Stomach (tissue), 9 donors: ENCODE measurements around the gene EGFL8. TPM values are rescaled to one million over a fixed set of nuclear protein-coding genes. Genes with fewer than 3 reads are reported as not detected.
A peak's percentile ranks its signal among the peaks of the same experiment; 100 is the strongest.

Experiments
- DNase-seq, 2 donors: peaks; one replicate each; pipeline versions ENCODE4 v3.0.0 to v3.0.0-alpha.2; 2013 to 2019
- H3K27ac ChIP-seq, 5 donors: fragments of 200-600 bp in 4 of 5; sonication (generic) in 4 of 5; one replicate each; pipeline ENCODE4 v1.5.1; 2013 to 2019; ENCODE audit warnings: mild to moderate bottlenecking in 1 of 5, moderate library complexity in 1 of 5
- H3K27me3 ChIP-seq, 3 donors: fragments of 200-600 bp; sonication (generic); one replicate each; pipeline ENCODE4 v1.5.1; 2017 to 2019; ENCODE audit warnings: mixed run types in 1 of 3
- H3K36me3 ChIP-seq, 4 donors: fragments of 200-600 bp; sonication (generic); 1 replicate in 3 of 4; 2 replicates in 1 of 4; pipeline ENCODE4 v1.5.1; 2016 to 2019
- H3K4me1 ChIP-seq, 4 donors: fragments of 200-600 bp; sonication (generic); one replicate each; pipeline ENCODE4 v1.5.1; 2016 to 2019
- H3K4me3 ChIP-seq, 4 donors: fragments of 200-600 bp; sonication (generic) in 3 of 4; one replicate each; pipeline ENCODE4 v1.5.1; 2016 to 2019; ENCODE audit warnings: mild to moderate bottlenecking in 1 of 4
- H3K9me3 ChIP-seq, 4 donors: fragments of 200-600 bp; sonication (generic); one replicate each; pipeline ENCODE4 v1.5.1; 2016 to 2019
- EP300 ChIP-seq: sonication (generic); formaldehyde crosslinking; IDR thresholded peaks from one replicate; pipeline ENCODE4 v1.6.1; 2017; ENCODE audit warnings: antibody characterized with exemption
- POLR2A ChIP-seq, 4 donors: fragments of 450-650 bp; IDR thresholded peaks; one replicate each; pipeline ENCODE4 v1.6.1; 2016; ENCODE audit warnings: antibody characterized with exemption in 4 of 4, control low read depth in 2 of 4, mild to moderate bottlenecking in 1 of 4, moderate library complexity in 1 of 4
- POLR2AphosphoS5 ChIP-seq, 3 donors: sonication (generic); formaldehyde crosslinking; IDR thresholded peaks; one replicate each; pipeline ENCODE4 v1.6.1; 2016; ENCODE audit warnings: antibody characterized with exemption in 3 of 3
- WGBS, 5 donors: extraction: QIAGEN DNeasy Blood & Tissue Kit in 3 of 5; methylation state at CpG; one replicate each; pipeline versions ENCODE4 v1.1.5 to v1.1.7; 2013 to 2018; 5-methylcytosine and 5-hydroxymethylcytosine counted together
- intact Hi-C: fragments of 100-400 bp; cut with DNase I; formaldehyde crosslinking; loops from one replicate; pipeline ENCODE4 v1.15.1; 2023; ENCODE audit warnings: low total_unique reads
- polyA plus RNA-seq, 3 donors: library from polyadenylated mRNA; stranded (reverse); fragments of 200-250 nt; gene quantifications; one replicate each; pipeline ENCODE4 v1.2.3, GENCODE V29; 2013
- total RNA-seq, 5 donors: library from RNA; depleted of rRNA; stranded (reverse); fragments of >200 nt; gene quantifications; one replicate each; pipeline versions ENCODE4 v1.1.0 to v1.2.3, GENCODE V29; 2014 to 2016
- TF ChIP-seq, protein P1 (sequence below), 7 experiments: fragments of 450-650 bp in 4 of 7; fragments of 200-600 bp in 3 of 7; sonication (generic) in 3 of 7; IDR thresholded peaks; one replicate each; pipeline ENCODE4 v1.5.1; 2016 to 2019; ENCODE audit warnings: antibody characterized with exemption in 7 of 7, control low read depth in 2 of 7, mild to moderate bottlenecking in 1 of 7
- donor health status: healthy with polysubstance abuse.
- donor health status: Bipolar disorder and iron deficiency.
- donor health status: healthy.

EGFL8 gene
- total and polyA plus RNA-seq, 8 donors: 0.87 to 224 (median 15.6) TPM

DNA sequence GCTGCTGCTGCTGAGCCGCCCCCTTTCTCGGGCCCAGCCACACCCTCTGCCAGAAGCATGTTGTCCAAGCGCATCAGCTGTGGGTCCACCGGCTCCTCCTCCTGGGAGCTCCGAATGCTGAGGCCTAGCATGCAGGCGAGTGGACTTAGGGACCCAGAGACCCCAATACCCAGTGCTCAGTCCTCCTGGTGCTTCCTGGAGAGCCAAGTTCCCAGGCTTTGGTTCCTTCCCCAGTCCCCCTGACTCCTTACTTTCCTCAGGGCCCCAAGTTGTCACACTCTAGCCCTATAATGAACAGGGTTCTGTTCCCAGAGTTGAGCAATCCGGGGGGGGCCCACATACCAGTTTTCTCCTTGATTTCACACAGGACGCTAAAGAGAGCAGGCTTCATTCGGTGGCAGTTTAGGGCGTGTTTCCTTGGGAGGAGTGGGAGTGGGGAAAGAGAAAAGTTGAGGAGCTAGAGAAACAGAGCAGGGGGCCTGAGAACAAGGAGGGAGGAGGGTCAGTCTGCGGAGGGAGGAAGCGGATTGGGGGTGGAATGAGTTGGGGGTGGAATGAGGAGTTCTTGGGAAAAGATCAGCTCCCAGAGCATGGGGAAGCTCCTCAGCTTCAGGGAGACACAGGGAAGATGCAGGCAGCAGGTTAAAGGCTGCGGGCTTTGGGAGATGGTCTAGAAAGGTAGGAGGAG lies 24.1 kb downstream of the EGFL8 start:
- H3K36me3 ChIP-seq: peaks cover 18 to 37% (median 28%) of the 10 kb centered on the region in 4 donors
- H3K4me3 ChIP-seq: peak overlapping the region; percentile 69 to 90 (median 81)
- no peak for TF ChIP-seq POLR2A (IDR thresholded peaks at IDR 0.05)
- DNase-seq: peak in 1 of 2 donors; percentile 57
- H3K4me1 ChIP-seq: peaks cover 41 to 87% (median 74%) of the 10 kb centered on the region in 4 donors
- H3K27ac ChIP-seq: peak overlapping the region; percentile 94 to 100 (median 97)
- WGBS, 5 donors: 9 to 21% (median 18%) methylated on average over 10 to 13 of the region's 13 CpGs
- intact Hi-C loops: no loop called here
- no peaks in the 10 kb centered on the region for H3K9me3 ChIP-seq
- H3K27me3 ChIP-seq: no peaks in the 10 kb centered on the region

DNA sequence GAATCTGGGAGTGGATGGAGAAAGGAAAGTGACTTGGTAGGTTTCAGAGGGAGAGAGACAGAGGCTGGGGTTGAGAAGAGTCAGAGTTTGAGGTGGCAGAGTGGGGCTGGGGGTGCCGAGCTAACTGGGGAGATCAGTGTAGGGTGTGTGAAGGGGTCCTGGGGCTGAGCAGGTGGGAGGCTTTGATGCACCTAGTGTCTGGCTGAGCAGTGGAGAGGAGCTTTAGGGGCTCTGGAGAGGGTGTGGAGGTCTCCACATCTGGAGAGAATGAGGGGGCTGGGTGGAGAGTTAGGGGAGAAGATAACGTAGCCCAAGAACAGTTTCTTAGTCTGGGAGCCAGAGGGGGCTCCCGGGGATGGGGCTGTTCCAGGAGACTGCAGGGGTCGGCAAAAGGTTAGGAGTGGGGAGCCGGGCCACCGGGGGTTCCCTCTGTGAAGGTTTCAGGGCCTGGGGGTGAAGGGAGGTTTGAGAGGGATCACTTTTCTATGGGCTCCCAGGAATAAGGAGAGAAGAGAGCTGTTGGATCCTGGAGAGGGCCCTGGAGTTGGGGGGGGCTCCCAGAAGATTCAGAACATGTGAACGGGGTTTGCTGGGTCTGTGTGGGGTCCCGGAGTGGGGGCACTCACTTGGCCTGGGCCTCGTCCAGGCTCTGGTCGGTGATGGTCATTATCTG lies 24.8 kb downstream of the EGFL8 start:
- Histone ChIP-seq H3K9me3 (no peaks in the 10 kb centered on the region), H3K36me3 (peaks cover 18 to 30% (median 24%) of the 10 kb centered on the region in 4 donors), H3K27me3 (no peaks in the 10 kb centered on the region), H3K4me3 (peak overlapping the region; percentile 69 to 90 (median 81)), H3K4me1 (peaks cover 41 to 90% (median 74%) of the 10 kb centered on the region in 4 donors), H3K27ac (peak overlapping the region; percentile 94 to 100 (median 97))
- peak in 1 of 2 donors; percentile 49 for DNase-seq
- TF ChIP-seq POLR2AphosphoS5 (IDR thresholded peaks at IDR 0.05) (no peak), POLR2A (IDR thresholded peaks at IDR 0.05) (no peak)
- TF ChIP-seq, protein P1, sequence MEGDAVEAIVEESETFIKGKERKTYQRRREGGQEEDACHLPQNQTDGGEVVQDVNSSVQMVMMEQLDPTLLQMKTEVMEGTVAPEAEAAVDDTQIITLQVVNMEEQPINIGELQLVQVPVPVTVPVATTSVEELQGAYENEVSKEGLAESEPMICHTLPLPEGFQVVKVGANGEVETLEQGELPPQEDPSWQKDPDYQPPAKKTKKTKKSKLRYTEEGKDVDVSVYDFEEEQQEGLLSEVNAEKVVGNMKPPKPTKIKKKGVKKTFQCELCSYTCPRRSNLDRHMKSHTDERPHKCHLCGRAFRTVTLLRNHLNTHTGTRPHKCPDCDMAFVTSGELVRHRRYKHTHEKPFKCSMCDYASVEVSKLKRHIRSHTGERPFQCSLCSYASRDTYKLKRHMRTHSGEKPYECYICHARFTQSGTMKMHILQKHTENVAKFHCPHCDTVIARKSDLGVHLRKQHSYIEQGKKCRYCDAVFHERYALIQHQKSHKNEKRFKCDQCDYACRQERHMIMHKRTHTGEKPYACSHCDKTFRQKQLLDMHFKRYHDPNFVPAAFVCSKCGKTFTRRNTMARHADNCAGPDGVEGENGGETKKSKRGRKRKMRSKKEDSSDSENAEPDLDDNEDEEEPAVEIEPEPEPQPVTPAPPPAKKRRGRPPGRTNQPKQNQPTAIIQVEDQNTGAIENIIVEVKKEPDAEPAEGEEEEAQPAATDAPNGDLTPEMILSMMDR (IDR thresholded peaks at IDR 0.05): no peak
- intact Hi-C loops: no loop called here
- WGBS, 5 donors: 0 to 3% (median 2%) methylated on average over 10 of the region's 10 CpGs

DNA sequence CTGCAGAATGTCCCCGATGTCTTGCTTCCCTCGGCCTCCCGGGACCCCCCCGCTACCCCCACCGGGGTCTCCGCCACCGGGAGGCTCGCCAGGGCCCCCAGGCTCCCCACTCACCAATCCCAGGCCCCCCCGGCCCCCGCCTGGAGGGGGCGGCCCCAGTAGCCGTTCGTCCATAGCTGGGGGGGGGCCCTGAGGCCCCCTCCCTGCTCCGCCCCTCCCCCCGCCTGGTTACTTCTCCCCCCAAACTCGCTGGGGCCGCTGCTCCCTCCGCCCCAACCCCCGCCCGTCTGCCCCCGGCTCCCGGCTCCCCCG lies 25.3 kb downstream of the EGFL8 start:
- no peaks in the 10 kb centered on the region for H3K9me3 ChIP-seq
- H3K36me3 ChIP-seq: peaks cover 18 to 26% (median 24%) of the 10 kb centered on the region in 4 donors
- no peaks in the 10 kb centered on the region for H3K27me3 ChIP-seq
- 0 to 13% (median 3%) methylated on average over 7 to 23 of the region's 23 CpGs for WGBS, 5 donors
- peak overlapping the region; percentile 69 to 90 (median 81) for H3K4me3 ChIP-seq
- DNase-seq: no peak
- peak overlapping the region; percentile 94 to 100 (median 97) for H3K27ac ChIP-seq
- TF ChIP-seq POLR2AphosphoS5 (IDR thresholded peaks at IDR 0.05) (no peak), POLR2A (IDR thresholded peaks at IDR 0.05) (no peak), EP300 (no peak)
- TF ChIP-seq, protein P1 (IDR thresholded peaks at IDR 0.05): no peak
- intact Hi-C loops: no loop called here
- H3K4me1 ChIP-seq: peaks cover 43 to 90% (median 75%) of the 10 kb centered on the region in 4 donors

DNA sequence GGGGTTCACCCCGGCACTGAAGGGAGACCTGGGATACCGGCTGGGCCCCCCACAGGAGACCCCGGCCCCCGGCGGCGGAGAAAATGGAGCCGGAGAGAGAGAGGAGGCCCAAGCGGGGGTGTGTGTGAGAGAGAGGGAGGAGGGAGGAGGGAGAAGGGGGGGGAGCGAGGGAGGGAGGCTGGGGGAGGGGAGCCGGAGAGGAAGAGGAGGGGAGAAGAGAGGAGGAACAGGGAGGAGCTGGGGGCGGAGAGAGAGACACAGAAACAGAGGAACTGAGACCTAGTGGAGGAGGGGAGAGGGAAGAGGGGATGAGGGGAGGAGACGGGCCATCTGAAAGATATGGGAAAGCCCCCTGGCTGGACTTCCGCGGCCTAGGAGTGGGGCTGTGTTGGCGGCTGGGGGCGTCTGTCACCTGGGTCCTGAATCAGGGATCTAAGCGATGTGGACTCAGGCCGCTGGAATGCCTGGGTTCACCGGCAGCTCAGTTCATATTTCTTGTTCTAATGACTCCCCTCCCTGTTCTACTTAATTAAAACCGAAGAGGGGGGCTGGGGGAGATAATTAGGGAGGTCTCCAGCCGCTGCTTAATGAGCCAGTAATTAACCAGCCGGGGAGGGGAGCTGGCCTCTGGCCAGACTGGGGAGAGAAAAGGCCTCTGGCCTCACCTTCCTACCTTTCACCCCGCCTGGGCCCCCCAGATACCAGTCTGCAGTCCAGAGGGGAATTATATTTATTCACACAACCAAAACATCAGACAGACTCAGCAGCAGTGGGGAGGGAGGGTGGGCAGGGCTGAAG lies 25.9 kb downstream of the EGFL8 start, which contains the start of gene PBX2:
PBX2 (minus strand) TSS at position 149 of the 798 bp plus-strand sequence. CDS start 287 bp downstream, outside the sequence.
- intact Hi-C loops: no loop called here
- Histone ChIP-seq H3K36me3 (peaks cover 18 to 26% (median 24%) of the 10 kb centered on the region in 4 donors), H3K27ac (peak within 1 kb of the TSS; percentile 94 to 100 (median 97)), H3K4me3 (peak within 1 kb of the TSS; percentile 69 to 90 (median 81)), H3K9me3 (no peaks in the 10 kb centered on the region), H3K4me1 (peaks cover 48 to 91% (median 78%) of the 10 kb centered on the region in 4 donors), H3K27me3 (no peaks in the 10 kb centered on the region)
- TF ChIP-seq POLR2A (IDR thresholded peaks at IDR 0.05) (peak in 2 of 4 donors; percentile 39 to 50), EP300 (no peak), POLR2AphosphoS5 (IDR thresholded peaks at IDR 0.05) (peak; percentile 33 to 64 (median 60))
- peak; percentile 89 to 97 for DNase-seq
- 0 to 2% (median 1%) methylated on average over 16 to 23 of the region's 23 CpGs for WGBS, 5 donors
